Measurements from ENCODE around the gene HUS1.
A peak's percentile ranks its signal among the peaks of the same experiment; 100 is the strongest.
"Not testable (repeated sequence)": the region's sequence is repeated elsewhere in the genome, so short reads cannot be mapped to it uniquely, and the experiment has no call there.

Gene HUS1

GRCh38 chr7:47979145-47979831, at the start of gene HUS1:
Gene HUS1 (minus strand): TSS chr7:47979615. CDS start chr7:47979519, 96 bp downstream.
- DNase-seq = peak; percentile 97

GRCh38 chr7:48028938-48029337, 49.5 kb upstream of the HUS1 start, which contains the start of gene SUN3:
Gene SUN3 (minus strand): TSS chr7:48029107. CDS start chr7:48028938, 169 bp downstream.
- peak; percentile 49 for DNase-seq

GRCh38 chr7:48025624-48026023, 46.2 kb upstream of the HUS1 start:
- no peak for DNase-seq

- no peak for DNase-seq
Measured at GRCh38 chr7:48017674-48018073, 38.3 kb upstream of the HUS1 start.

- no peak for DNase-seq
Measured at GRCh38 chr7:48016641-48017040, 37.2 kb upstream of the HUS1 start.

GRCh38 chr7:48011951-48012350, 32.5 kb upstream of the HUS1 start:
- no peak for DNase-seq

- DNase-seq = no peak
Measured at GRCh38 chr7:48011323-48011722, 31.9 kb upstream of the HUS1 start.

GRCh38 chr7:48009954-48010353, 30.5 kb upstream of the HUS1 start:
- no peak for DNase-seq

- DNase-seq = no peak
Measured at GRCh38 chr7:48009257-48009656, 29.8 kb upstream of the HUS1 start.

GRCh38 chr7:48006866-48007265, 27.5 kb upstream of the HUS1 start:
- no peak for DNase-seq

GRCh38 chr7:48004638-48005037, 25.2 kb upstream of the HUS1 start:
- DNase-seq = no peak

- DNase-seq = peak; percentile 74
Measured at GRCh38 chr7:48004032-48004431, 24.6 kb upstream of the HUS1 start.

GRCh38 chr7:48000164-48000563, 20.7 kb upstream of the HUS1 start:
- DNase-seq = not testable (repeated sequence)

- DNase-seq = no peak
Measured at GRCh38 chr7:47999413-47999812, 20.0 kb upstream of the HUS1 start.

GRCh38 chr7:47992446-47992845, 13.0 kb upstream of the HUS1 start:
- DNase-seq = no peak

GRCh38 chr7:47991741-47992311, 12.4 kb upstream of the HUS1 start:
- DNase-seq = peak; percentile 87

- DNase-seq = no peak
Measured at GRCh38 chr7:47991270-47991669, 11.9 kb upstream of the HUS1 start.

- DNase-seq = no peak
Measured at GRCh38 chr7:47990592-47990991, 11.2 kb upstream of the HUS1 start.

GRCh38 chr7:47989607-47990400, 10.4 kb upstream of the HUS1 start:
- DNase-seq = peak; percentile 86

- peak; percentile 71 for DNase-seq
Measured at GRCh38 chr7:47988496-47989386, 9.3 kb upstream of the HUS1 start.

- peak; percentile 36 for DNase-seq
Measured at GRCh38 chr7:47982610-47983009, 3.2 kb upstream of the HUS1 start.

- DNase-seq = not testable (repeated sequence)
Measured at GRCh38 chr7:47980648-47981047, 1.2 kb upstream of the HUS1 start.

GRCh38 chr7:47979832-47980181, 392 bp upstream of the HUS1 start:
- no peak for DNase-seq

Data from NCI-H82 (cell line).